WTC11 (cell line): ENCODE data around the gene GPR18.

Experiments used
- CTCF ChIP-seq: fragments of 200-600 bp; IDR thresholded peaks from 2 replicates; pipeline ENCODE4 v1.8.0; 2022; ENCODE audit warnings: antibody characterized with exemption
- E2F4 ChIP-seq: sonication (generic); formaldehyde crosslinking; IDR thresholded peaks from 2 replicates; pipeline ENCODE4 v1.8.1; 2022; ENCODE audit warnings: low read depth, mild to moderate bottlenecking, moderate library complexity, missing genetic modification reagents, borderline replicate concordance
- ETV6 ChIP-seq: sonication (generic); formaldehyde crosslinking; IDR thresholded peaks from 2 replicates; pipeline ENCODE4 v1.8.1; 2022; ENCODE audit warnings: mild to moderate bottlenecking, missing genetic modification reagents
- MAX ChIP-seq: sonication (generic); formaldehyde crosslinking; IDR thresholded peaks from 2 replicates; pipeline ENCODE4 v1.8.0; 2022; ENCODE audit warnings: mild to moderate bottlenecking, missing genetic modification reagents

GRCh38 chr13:99268822-99269221 is 10.6 kb upstream of the GPR18 start:
- TF ChIP-seq E2F4 (CRISPR knock-in tag) (no peak), CTCF (no peak), ETV6 (CRISPR knock-in tag) (no peak), MAX (CRISPR knock-in tag) (no peak)
